ENCODE data around the gene G2E3.

The G2E3 gene

DNA sequence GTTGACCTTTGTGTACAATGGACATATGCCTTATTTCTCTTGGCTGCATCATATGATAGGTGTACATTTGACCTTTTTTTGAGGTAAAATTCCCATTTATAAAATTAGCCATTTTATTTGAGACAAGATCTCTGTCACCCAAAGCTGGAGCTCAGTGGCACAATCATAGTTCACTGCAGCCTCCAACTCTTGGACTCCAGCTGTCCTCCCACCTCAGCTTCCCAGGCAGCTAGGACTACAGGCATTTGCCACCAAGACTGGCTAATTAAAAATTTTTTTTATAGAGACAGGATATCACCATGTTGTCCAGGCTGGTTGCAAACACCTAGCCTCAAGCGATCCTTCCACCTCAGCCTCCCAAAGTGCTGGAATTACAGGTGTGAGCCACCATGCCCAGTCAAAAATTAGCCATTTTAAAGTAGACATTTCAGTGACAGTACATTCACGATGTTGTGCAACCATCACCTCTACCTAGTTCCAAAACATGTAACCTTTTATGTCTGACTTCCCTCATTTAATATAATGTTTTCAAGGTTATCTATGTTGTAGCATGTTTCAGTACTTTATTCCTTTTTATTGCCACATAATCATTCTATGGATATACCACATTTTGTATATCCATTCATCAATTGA, 5.4 kb downstream of the G2E3 start:
- H3K27ac ChIP-seq, result no peak overlapping the region
- TF ChIP-seq CTCF (IDR thresholded peaks at IDR 0.05) (no peak), ZFX (IDR thresholded peaks at IDR 0.05; ENCODE audit: borderline replicate concordance) (no peak)

GRCh38 chr14:30564868-30565248, 5.9 kb downstream of the G2E3 start:
- no peak overlapping the region for H3K27ac ChIP-seq
- TF ChIP-seq ZFX (IDR thresholded peaks at IDR 0.05; ENCODE audit: borderline replicate concordance) (no peak), CTCF (IDR thresholded peaks at IDR 0.05) (no peak)

GRCh38 chr14:30569216-30569902, 10.4 kb downstream of the G2E3 start:
- no peak overlapping the region for H3K27ac ChIP-seq

GRCh38 chr14:30569903-30570226, 10.9 kb downstream of the G2E3 start:
- no peak overlapping the region for H3K27ac ChIP-seq
- TF ChIP-seq CTCF (IDR thresholded peaks at IDR 0.05), result no peak
- TF ChIP-seq ZFX (IDR thresholded peaks at IDR 0.05; ENCODE audit: borderline replicate concordance), result no peak

More at GRCh38 chr14:30569216-30569902, 10.4 kb downstream of the G2E3 start:
- no peak for TF ChIP-seq CTCF (IDR thresholded peaks at IDR 0.05)
- no peak for TF ChIP-seq ZFX (IDR thresholded peaks at IDR 0.05; ENCODE audit: borderline replicate concordance)

DNA sequence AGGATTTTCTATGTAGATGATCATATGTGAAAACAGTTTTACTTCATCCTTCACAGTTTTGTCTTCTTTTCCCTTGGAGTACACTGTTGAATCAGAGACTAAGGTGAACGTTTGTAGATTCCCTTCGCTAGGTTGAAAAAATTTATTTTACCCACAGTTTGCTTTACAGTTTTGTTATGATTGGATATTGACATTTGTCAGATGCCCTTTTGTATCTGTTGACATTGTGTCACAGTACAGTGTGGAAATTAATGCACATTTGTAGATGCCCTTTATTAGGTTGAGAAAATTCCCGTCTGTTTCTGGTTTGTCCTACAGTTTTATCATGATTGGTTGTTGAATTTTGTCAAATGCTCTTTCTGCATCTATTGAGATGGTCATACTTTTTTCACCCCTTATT, 13.3 kb downstream of the G2E3 start:
- no peak overlapping the region for H3K27ac ChIP-seq
- TF ChIP-seq CTCF (IDR thresholded peaks at IDR 0.05), result no peak
- TF ChIP-seq ZFX (IDR thresholded peaks at IDR 0.05; ENCODE audit: borderline replicate concordance), result no peak

DNA sequence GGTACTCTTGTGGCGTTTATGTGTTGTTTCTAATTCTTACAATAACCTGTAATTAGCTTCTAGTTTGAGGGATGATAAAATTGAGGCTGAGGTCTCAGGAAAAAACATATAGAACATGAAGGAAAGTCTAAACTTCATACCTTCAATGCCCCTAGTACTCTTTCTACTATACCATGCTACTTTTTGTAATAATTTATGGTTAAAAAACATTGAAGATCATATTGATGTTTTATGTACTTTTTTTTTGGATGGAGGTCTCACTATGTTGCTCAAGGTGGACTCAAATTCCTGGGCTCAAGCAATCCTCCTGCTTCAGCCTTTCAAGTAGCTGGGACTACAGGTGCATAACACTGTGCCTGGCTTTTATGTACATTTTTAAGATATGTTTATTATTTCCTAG, 13.8 kb downstream of the G2E3 start:
- no peak overlapping the region for H3K27ac ChIP-seq
- TF ChIP-seq ZFX (IDR thresholded peaks at IDR 0.05; ENCODE audit: borderline replicate concordance) (no peak), CTCF (IDR thresholded peaks at IDR 0.05) (no peak)

- H3K27ac ChIP-seq, result no peak overlapping the region
- TF ChIP-seq CTCF (IDR thresholded peaks at IDR 0.05) (no peak), ZFX (IDR thresholded peaks at IDR 0.05; ENCODE audit: borderline replicate concordance) (no peak)
Measured at GRCh38 chr14:30573226-30573814, 14.4 kb downstream of the G2E3 start.

Measured in 22Rv1 (cell line).